A673 (cell line): ENCODE measurements around the gene RFTN1. TPM values are rescaled to one million over a fixed set of nuclear protein-coding genes. Genes with fewer than 3 reads are reported as not detected.

Experiments used
- BruUV-seq: library from RNA; stranded (reverse); fragments of 400-500 nt; replicated peaks from 2 replicates; lab custom pipeline; 2021; lab: Mats Ljungman, UMichigan
- CTCF ChIA-PET: fragments of 300-600 bp; sonication (Branson Sonifier 250); formaldehyde crosslinking; loops from one replicate; lab custom pipeline; 2022; ENCODE audit warnings: antibody characterized with exemption; lab: Charles Lee
- POLR2A ChIA-PET: fragments of 300-600 bp; sonication (Branson Sonifier 250); formaldehyde crosslinking; loops from one replicate; lab custom pipeline; 2022; ENCODE audit warnings: antibody characterized with exemption; ENCODE audit not compliant: low non-redundant PET; lab: Charles Lee
- DNase-seq: peaks from one replicate; pipeline ENCODE4 v3.0.0-alpha.2; 2015; ENCODE audit warnings: low spot score
- H3K27ac ChIP-seq: fragments of 200-600 bp; sonication (generic); 2 replicates; pipeline ENCODE4 v1.5.1; 2016; ENCODE audit warnings: mixed run types, low read depth, mild to moderate bottlenecking, mixed read lengths, antibody characterized with exemption, low read length; ENCODE audit not compliant: poor library complexity, severe bottlenecking
- H3K27me3 ChIP-seq: fragments of 200-600 bp; sonication (generic); replicated peaks from 2 replicates; pipeline ENCODE4 v1.6.1; 2017; ENCODE audit warnings: mixed run types, low read depth, mild to moderate bottlenecking, mixed read lengths, antibody characterized with exemption, low read length; ENCODE audit not compliant: insufficient read depth, poor library complexity
- H3K36me3 ChIP-seq: fragments of 200-600 bp; sonication (generic); 2 replicates; pipeline ENCODE4 v1.6.1; 2016; ENCODE audit warnings: mixed run types, mild to moderate bottlenecking, mixed read lengths, antibody characterized with exemption, low read length; ENCODE audit not compliant: insufficient read depth, poor library complexity, severe bottlenecking
- H3K4me1 ChIP-seq: fragments of 200-600 bp; sonication (generic); 2 replicates; pipeline ENCODE4 v1.6.1; 2017; ENCODE audit warnings: mixed run types, mild to moderate bottlenecking, mixed read lengths, antibody characterized with exemption, low read length; ENCODE audit not compliant: insufficient read depth, poor library complexity, severe bottlenecking
- H3K4me3 ChIP-seq: fragments of 200-600 bp; sonication (generic); 2 replicates; pipeline ENCODE4 v1.5.1; 2016; ENCODE audit warnings: low read depth, mixed run types, mild to moderate bottlenecking, mixed read lengths, low read length; ENCODE audit not compliant: poor library complexity, severe bottlenecking
- H3K9me3 ChIP-seq: fragments of 200-600 bp; sonication (generic); 2 replicates; pipeline ENCODE4 v1.6.1; 2016; ENCODE audit warnings: mixed run types, low read depth, mild to moderate bottlenecking, mixed read lengths, antibody characterized with exemption, low read length; ENCODE audit not compliant: poor library complexity, severe bottlenecking
- EZH2 ChIP-seq: fragments of 200-600 bp; sonication (generic); IDR thresholded peaks from 2 replicates; pipeline ENCODE4 v1.6.1; 2017; ENCODE audit warnings: borderline replicate concordance, low read depth, mild to moderate bottlenecking, mixed read lengths, antibody characterized with exemption, low read length; ENCODE audit not compliant: poor library complexity, severe bottlenecking
- intact Hi-C: fragments of 100-400 bp; cut with micrococcal nuclease; formaldehyde crosslinking; loops from one replicate; pipeline ENCODE4 v1.10.0; 2022; ENCODE audit not compliant: unreplicated experiment
- total RNA-seq: library from RNA; stranded (reverse); gene quantifications from 2 replicates; pipeline ENCODE4 v1.2.3, GENCODE V29; 2021
- TF ChIP-seq, protein P1 (sequence below): fragments of 300-800, 200-600 bp; sonication (generic); conservative IDR thresholded peaks from 2 replicates; pipeline ENCODE4 v1.5.1; 2017; ENCODE audit warnings: low read depth, mild to moderate bottlenecking, antibody characterized with exemption, low read length, moderate library complexity, mixed read lengths

The RFTN1 gene
- total RNA-seq, 1 experiment from 2014 or later, result 0.60 TPM

DNA sequence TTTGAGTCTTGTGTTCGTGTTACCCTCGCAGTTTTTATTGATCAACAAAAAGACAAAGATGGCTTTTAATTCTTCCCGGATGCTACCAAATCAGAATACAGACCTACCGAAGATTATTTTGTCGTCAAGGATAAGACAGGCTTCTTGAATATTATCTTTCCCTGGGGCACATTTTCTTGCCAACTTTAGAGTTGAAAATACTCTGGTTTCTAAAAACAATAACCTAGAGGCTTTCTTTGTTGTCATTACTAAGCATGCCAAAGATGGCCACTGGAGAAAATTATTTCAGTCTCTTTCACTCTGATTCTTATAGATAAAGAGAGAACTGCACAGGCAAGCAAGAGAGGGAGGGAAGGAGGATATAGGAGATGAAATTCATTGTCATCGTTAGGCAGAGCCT, 214.6 kb downstream of the RFTN1 start:
- no peak for DNase-seq
- no peak overlapping the region for H3K4me3 ChIP-seq
- H3K4me1 ChIP-seq, result no peaks in the 10 kb centered on the region
- no TSS peak for BruUV-seq
- H3K27me3 ChIP-seq, result no peaks in the 10 kb centered on the region
- POLR2A ChIA-PET, result no interaction called here
- H3K9me3 ChIP-seq, result no peaks in the 10 kb centered on the region
- intact Hi-C loops, result no loop called here
- H3K27ac ChIP-seq, result no peak overlapping the region
- H3K36me3 ChIP-seq, result peaks cover 27% of the 10 kb centered on the region
- no peak for TF ChIP-seq EZH2
- TF ChIP-seq, protein P1, sequence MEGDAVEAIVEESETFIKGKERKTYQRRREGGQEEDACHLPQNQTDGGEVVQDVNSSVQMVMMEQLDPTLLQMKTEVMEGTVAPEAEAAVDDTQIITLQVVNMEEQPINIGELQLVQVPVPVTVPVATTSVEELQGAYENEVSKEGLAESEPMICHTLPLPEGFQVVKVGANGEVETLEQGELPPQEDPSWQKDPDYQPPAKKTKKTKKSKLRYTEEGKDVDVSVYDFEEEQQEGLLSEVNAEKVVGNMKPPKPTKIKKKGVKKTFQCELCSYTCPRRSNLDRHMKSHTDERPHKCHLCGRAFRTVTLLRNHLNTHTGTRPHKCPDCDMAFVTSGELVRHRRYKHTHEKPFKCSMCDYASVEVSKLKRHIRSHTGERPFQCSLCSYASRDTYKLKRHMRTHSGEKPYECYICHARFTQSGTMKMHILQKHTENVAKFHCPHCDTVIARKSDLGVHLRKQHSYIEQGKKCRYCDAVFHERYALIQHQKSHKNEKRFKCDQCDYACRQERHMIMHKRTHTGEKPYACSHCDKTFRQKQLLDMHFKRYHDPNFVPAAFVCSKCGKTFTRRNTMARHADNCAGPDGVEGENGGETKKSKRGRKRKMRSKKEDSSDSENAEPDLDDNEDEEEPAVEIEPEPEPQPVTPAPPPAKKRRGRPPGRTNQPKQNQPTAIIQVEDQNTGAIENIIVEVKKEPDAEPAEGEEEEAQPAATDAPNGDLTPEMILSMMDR, result no peak
- CTCF ChIA-PET, result no interaction called here

DNA sequence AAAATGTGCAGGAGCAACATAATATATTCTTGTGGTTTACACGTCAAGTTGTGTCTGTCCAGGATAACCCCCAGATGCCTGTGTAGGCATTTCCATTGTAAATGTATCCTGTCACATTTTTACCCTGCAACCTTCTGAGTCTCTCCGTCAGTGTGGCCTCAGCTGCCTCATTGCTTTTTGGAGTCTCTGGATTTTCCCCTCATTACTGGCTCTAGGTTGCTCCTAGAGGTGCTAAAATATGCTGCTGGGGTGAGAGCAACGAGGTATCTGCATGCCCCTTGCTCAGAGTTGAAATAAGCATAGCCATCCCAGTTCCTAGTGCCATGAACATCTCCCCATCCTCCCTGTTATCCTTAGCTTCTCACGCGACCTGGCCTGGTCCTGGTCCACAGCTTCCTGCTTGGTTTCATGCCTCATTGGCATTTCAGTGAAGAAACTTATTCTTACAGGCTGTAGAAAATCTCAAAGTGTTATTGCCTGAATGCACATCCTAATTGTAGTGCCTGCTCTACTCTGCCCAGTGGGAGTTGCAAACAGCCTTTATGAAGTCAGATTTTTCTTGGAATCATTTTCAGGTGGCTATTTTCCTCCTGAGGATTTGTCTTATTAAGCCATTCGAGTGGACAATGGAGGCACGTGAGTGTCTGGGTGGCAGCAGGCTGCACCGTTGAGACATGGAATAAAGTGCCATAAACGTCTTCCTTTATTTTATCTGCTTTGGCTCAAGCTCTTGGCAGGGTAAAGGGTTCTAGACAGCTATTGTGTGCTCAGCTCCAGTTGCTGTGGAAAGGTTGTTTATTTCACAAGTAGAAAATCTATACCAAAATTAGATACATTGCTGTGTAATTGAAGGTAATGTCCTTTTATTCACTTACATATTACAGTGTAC, 215.3 kb downstream of the RFTN1 start:
- no peaks in the 10 kb centered on the region for H3K9me3 ChIP-seq
- intact Hi-C loops, result no loop called here
- peaks cover 27% of the 10 kb centered on the region for H3K36me3 ChIP-seq
- H3K4me1 ChIP-seq, result no peaks in the 10 kb centered on the region
- BruUV-seq, result no TSS peak
- DNase-seq, result no peak
- ChIA-PET POLR2A (no interaction called here), CTCF (no interaction called here)
- no peak overlapping the region for H3K4me3 ChIP-seq
- TF ChIP-seq, protein P1, result no peak
- no peak for TF ChIP-seq EZH2
- H3K27ac ChIP-seq, result no peak overlapping the region
- H3K27me3 ChIP-seq, result no peaks in the 10 kb centered on the region

DNA sequence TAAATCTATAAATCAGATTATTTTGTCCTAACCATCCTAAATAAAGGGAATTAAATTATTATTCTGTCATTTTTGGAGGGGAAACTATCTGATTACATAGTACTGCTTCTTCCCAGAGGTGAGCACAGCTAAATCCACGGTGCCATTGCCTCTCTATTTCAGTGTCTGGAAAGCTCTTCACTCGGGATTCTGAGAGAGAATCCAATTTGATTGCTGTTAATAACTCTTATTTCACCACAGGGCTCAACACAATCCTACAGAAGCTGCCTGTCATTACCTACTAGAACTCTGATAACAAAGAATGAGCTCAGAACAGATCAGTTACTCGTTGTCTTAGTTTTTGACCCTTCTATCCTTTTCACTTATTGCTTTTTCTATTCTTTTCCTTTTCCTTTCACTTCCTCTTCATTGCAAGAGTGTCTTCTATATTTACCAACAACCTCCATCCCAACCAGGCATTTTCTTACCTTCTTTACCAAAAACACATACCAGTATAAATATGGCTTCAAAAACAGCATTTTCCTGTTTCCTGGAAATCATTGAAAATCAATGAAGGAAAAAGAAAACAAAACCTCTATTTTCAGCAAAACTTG, 218.1 kb downstream of the RFTN1 start:
- intact Hi-C loops, result no loop called here
- CTCF ChIA-PET, result interaction anchor here (0.6 kb wide), 1 partner anchor 260 kb away, joined by 3 read pairs; no protein-coding TSS in a partner anchor
- POLR2A ChIA-PET, result no interaction called here

More for the DNA sequence above, 218.1 kb downstream of the RFTN1 start:
- Histone ChIP-seq H3K4me3 (no peak overlapping the region), H3K27me3 (no peaks in the 10 kb centered on the region), H3K4me1 (no peaks in the 10 kb centered on the region), H3K36me3 (peaks cover 27% of the 10 kb centered on the region), H3K9me3 (no peaks in the 10 kb centered on the region), H3K27ac (no peak overlapping the region)
- no peak for DNase-seq
- BruUV-seq, result no TSS peak
- no peak for TF ChIP-seq EZH2
- TF ChIP-seq, protein P1, result no peak
